SK-N-SH (cell line): ENCODE results near the gene FUT6. TPM values are rescaled to one million over a fixed set of nuclear protein-coding genes. Genes with fewer than 3 reads are reported as not detected.

Experiments
- CTCF ChIA-PET: fragments of 300-600, 350-600 bp; formaldehyde crosslinking; extraction: SDS; loops from one replicate; lab custom pipeline; 2021; lab: Yijun Ruan, JAX
- POLR2A ChIA-PET: fragments of 350-600 bp; sonication (Branson Sonifier 250); formaldehyde crosslinking; extraction: SDS; loops from one replicate; lab custom pipeline; 2020; ENCODE audit warnings: antibody characterized with exemption, inconsistent platforms; lab: Yijun Ruan, JAX
- DNase-seq: peaks from one replicate; pipeline ENCODE4 v3.0.0; 2012
- H2AFZ ChIP-seq: fragments of 200-600 bp; sonication (generic); 2 replicates; pipeline ENCODE4 v1.8.1; 2016; ENCODE audit warnings: antibody characterized with exemption, mild to moderate bottlenecking, low read depth
- H3F3A ChIP-seq: fragments of 200-600 bp; sonication (generic); replicated peaks from 2 replicates; pipeline ENCODE3; 2016; ENCODE audit warnings: antibody characterized with exemption, mild to moderate bottlenecking; ENCODE audit not compliant: insufficient read depth
- H3K27ac ChIP-seq, 2 experiments: fragments of 200-500 bp in 1 of 2; fragments of 200-600 bp in 1 of 2; sonication (Bioruptor generic) in 1 of 2; sonication (generic), shearing (Covaris generic) in 1 of 2; 2 replicates each; pipeline versions ENCODE4 v1.5.1 to v1.6.1; 2014 to 2016; ENCODE audit warnings: low read depth in 2 of 2, inconsistent platforms in 1 of 2, low read length in 1 of 2, mild to moderate bottlenecking in 1 of 2, mixed read lengths in 1 of 2
- H3K27me3 ChIP-seq: fragments of 200-600 bp; sonication (generic), shearing (Covaris generic); 2 replicates; pipeline ENCODE4 v1.6.1; 2016; ENCODE audit warnings: mixed run types; ENCODE audit not compliant: insufficient read depth
- H3K36me3 ChIP-seq, 2 experiments: fragments of 200-500 bp in 1 of 2; fragments of 200-600 bp in 1 of 2; sonication (Bioruptor generic) in 1 of 2; sonication (generic) in 1 of 2; replicated peaks in 1 of 2; 2 replicates each; pipeline versions ENCODE3 to v1.5.1; 2014 to 2016; ENCODE audit warnings: low read length in 1 of 2, mild to moderate bottlenecking in 1 of 2; ENCODE audit not compliant: insufficient read depth in 2 of 2, control insufficient read depth in 1 of 2
- H3K4me1 ChIP-seq, 2 experiments: fragments of 200-500 bp in 1 of 2; fragments of 200-600 bp in 1 of 2; sonication (Bioruptor generic) in 1 of 2; sonication (generic), shearing (Covaris generic) in 1 of 2; 2 replicates each; pipeline versions ENCODE4 v1.5.1 to v1.6.1; 2014 to 2016; ENCODE audit warnings: low read depth in 1 of 2, low read length in 1 of 2, mixed run types in 1 of 2; ENCODE audit not compliant: insufficient read depth in 2 of 2, control insufficient read depth in 1 of 2
- H3K4me2 ChIP-seq: fragments of 200-600 bp; sonication (generic), shearing (Covaris generic); 2 replicates; pipeline ENCODE4 v1.6.1; 2017; ENCODE audit warnings: mixed run types
- H3K4me3 ChIP-seq, 2 experiments: fragments of 200-500 bp in 1 of 2; fragments of 200-600 bp in 1 of 2; sonication (Bioruptor generic) in 1 of 2; sonication (generic), shearing (Covaris generic) in 1 of 2; 2 replicates each; pipeline versions ENCODE4 v1.5.1 to v1.8.1; 2014 to 2016; ENCODE audit warnings: low read depth in 2 of 2, inconsistent platforms in 1 of 2, low read length in 1 of 2, mild to moderate bottlenecking in 1 of 2, mixed read lengths in 1 of 2, moderate library complexity in 1 of 2
- H3K79me2 ChIP-seq: fragments of 200-600 bp; sonication (generic); 2 replicates; pipeline ENCODE4 v1.8.1; 2017; ENCODE audit warnings: mild to moderate bottlenecking; ENCODE audit not compliant: insufficient read depth
- H3K9ac ChIP-seq: fragments of 200-600 bp; sonication (generic); 2 replicates; pipeline ENCODE4 v1.6.1; 2017; ENCODE audit warnings: mixed run types
- H3K9me2 ChIP-seq: fragments of 200-600 bp; sonication (generic); 2 replicates; pipeline ENCODE4 v1.6.1; 2017; ENCODE audit warnings: mixed run types
- H3K9me3 ChIP-seq: fragments of 200-600 bp; sonication (generic); 2 replicates; pipeline ENCODE4 v1.6.1; 2017; ENCODE audit warnings: mixed run types, mild to moderate bottlenecking, moderate library complexity
- H4K20me1 ChIP-seq: fragments of 200-600 bp; sonication (generic); 2 replicates; pipeline ENCODE4 v1.6.1; 2017; ENCODE audit warnings: mild to moderate bottlenecking, mixed run types; ENCODE audit not compliant: insufficient read depth
- CTCF ChIP-seq: fragments of 200-600 bp; sonication (generic); IDR thresholded peaks from 2 replicates; pipeline ENCODE4 v1.6.1; 2017; ENCODE audit warnings: antibody characterized with exemption, mild to moderate bottlenecking, moderate library complexity
- ELF1 ChIP-seq: IDR thresholded peaks from 2 replicates; pipeline ENCODE4 v1.4.0; 2012
- EZH2phosphoT487 ChIP-seq: fragments of 200-600 bp; sonication (generic); IDR thresholded peaks from 2 replicates; pipeline ENCODE4 v1.6.1; 2017; ENCODE audit warnings: low read depth, mixed run types, mild to moderate bottlenecking, antibody characterized with exemption, moderate library complexity, borderline replicate concordance
- FOSL2 ChIP-seq: IDR thresholded peaks from 2 replicates; pipeline ENCODE4 v1.4.0; 2012; ENCODE audit warnings: low read depth, mild to moderate bottlenecking, moderate library complexity, borderline replicate concordance
- FOXJ3 ChIP-seq: sonication (generic); formaldehyde crosslinking; IDR thresholded peaks from 2 replicates; pipeline ENCODE4 v1.5.1; 2020; ENCODE audit warnings: mild to moderate bottlenecking, missing genetic modification reagents
- GABPA ChIP-seq: IDR thresholded peaks from 2 replicates; pipeline ENCODE4 v1.4.0; 2012; ENCODE audit warnings: low read depth, mild to moderate bottlenecking
- GATA2 ChIP-seq: sonication (generic); formaldehyde crosslinking; IDR thresholded peaks from 2 replicates; pipeline ENCODE4 v1.5.0; 2020; ENCODE audit warnings: mild to moderate bottlenecking, missing genetic modification reagents
- MAX ChIP-seq: IDR thresholded peaks from 2 replicates; pipeline ENCODE4 v1.4.0; 2012; ENCODE audit warnings: low read depth
- MEF2A ChIP-seq: IDR thresholded peaks from 2 replicates; pipeline ENCODE4 v1.4.0; 2012; ENCODE audit warnings: low read depth, borderline replicate concordance
- MXI1 ChIP-seq: IDR thresholded peaks from 2 replicates; pipeline ENCODE4 v1.6.1; 2012; ENCODE audit warnings: mild to moderate bottlenecking, low read depth, low read length, improper control_type of control experiment
- NFIC ChIP-seq: IDR thresholded peaks from 2 replicates; pipeline ENCODE4 v1.4.0; 2012; ENCODE audit warnings: borderline replicate concordance
- NRF1 ChIP-seq: IDR thresholded peaks from 2 replicates; pipeline ENCODE4 v1.6.1; 2012; ENCODE audit warnings: low read depth, mild to moderate bottlenecking, low read length
- PBX3 ChIP-seq: IDR thresholded peaks from 2 replicates; pipeline ENCODE4; 2012
- RFX5 ChIP-seq: IDR thresholded peaks from 2 replicates; pipeline ENCODE4 v1.6.1; 2012; ENCODE audit warnings: mild to moderate bottlenecking, improper control_type of control experiment, low read length
- TAF1 ChIP-seq: IDR thresholded peaks from 2 replicates; pipeline ENCODE4 v1.6.1; 2012; ENCODE audit warnings: low read depth, mild to moderate bottlenecking, low read length, moderate library complexity, borderline replicate concordance
- TEAD4 ChIP-seq: IDR thresholded peaks from 2 replicates; pipeline ENCODE4 v1.4.0; 2012; ENCODE audit warnings: mild to moderate bottlenecking, borderline replicate concordance; ENCODE audit not compliant: insufficient read depth
- USF1 ChIP-seq: IDR thresholded peaks from 2 replicates; pipeline ENCODE4 v1.4.0; 2012; ENCODE audit warnings: low read depth, borderline replicate concordance
- USF2 ChIP-seq: fragments of 150-350 bp; IDR thresholded peaks from 2 replicates; pipeline ENCODE4 v1.6.1; 2017; ENCODE audit warnings: antibody characterized with exemption, low read length, low read depth, borderline replicate concordance
- YY1 ChIP-seq: IDR thresholded peaks from 2 replicates; pipeline ENCODE4 v1.4.0; 2012; ENCODE audit warnings: low read depth, mild to moderate bottlenecking
- ZBTB33 ChIP-seq: IDR thresholded peaks from 2 replicates; pipeline ENCODE4 v1.4.0; 2012; ENCODE audit warnings: low read depth, borderline replicate concordance
- WGBS: methylation state at CpG from one replicate; pipeline ENCODE4 v1.1.6; 2017; ENCODE audit warnings: low lambda C conversion rate; 5-methylcytosine and 5-hydroxymethylcytosine counted together
- polyA plus RNA-seq, 3 experiments: library from polyadenylated mRNA; depleted of rRNA; stranded (reverse); fragments of >200 nt; gene quantifications; 2 replicates each; pipeline ENCODE4 v1.2.3, GENCODE V29; 2012

The FUT6 gene
- polyA plus RNA-seq, 1 of the 3 experiments (the other 2 are of a cell fraction) = not detected

- Histone ChIP-seq H3K79me2 (no peaks in the 10 kb centered on the region), H3K9me2 (no peaks in the 10 kb centered on the region), H4K20me1 (no peaks in the 10 kb centered on the region), H3K36me3 (no peaks in the 10 kb centered on the region), H3F3A (no peaks in the 10 kb centered on the region), H3K9me3 (no peaks in the 10 kb centered on the region), H3K27ac (no peak overlapping the region), H2AFZ (no peak overlapping the region), H3K27me3 (no peaks in the 10 kb centered on the region; the same call in 1 of the 2 replicates), H3K9ac (no peak overlapping the region), H3K4me1 (peaks cover 0 to 6% of the 10 kb centered on the region in 2 experiments; a peak in 1 of 4 replicates), H3K4me3 (no peak overlapping the region), H3K4me2 (no peak overlapping the region)
- 88% methylated on average over 7 of the region's 12 CpGs for WGBS
- peak; percentile 10 for DNase-seq
- no peak for TF ChIP-seq MAX
- TF ChIP-seq PBX3 = no peak
- no peak for TF ChIP-seq MXI1
- TF ChIP-seq USF1 = no peak
- TF ChIP-seq TAF1 = no peak
- no peak for TF ChIP-seq NFIC
- TF ChIP-seq FOXJ3 (CRISPR knock-in tag) = no peak
- TF ChIP-seq RFX5 = no peak
- TF ChIP-seq EZH2phosphoT487 = no peak
- TF ChIP-seq GABPA = no peak
- no peak for TF ChIP-seq MEF2A
- POLR2A ChIA-PET = no interaction called here
- CTCF ChIA-PET = no interaction called here
These were observed 34.2 kb upstream of the FUT6 start for GRCh38 chr19:5873617-5874199.

GRCh38 chr19:5870986-5871394 lies 31.5 kb upstream of the FUT6 start:
- Histone ChIP-seq H3K27ac (no peak overlapping the region), H3K79me2 (no peaks in the 10 kb centered on the region), H3K9me2 (no peaks in the 10 kb centered on the region), H3K9ac (no peak overlapping the region), H3K4me2 (no peak overlapping the region), H3F3A (no peaks in the 10 kb centered on the region), H3K4me1 (no peaks in the 10 kb centered on the region), H2AFZ (no peak overlapping the region), H3K27me3 (no peaks in the 10 kb centered on the region), H3K4me3 (no peak overlapping the region), H3K36me3 (no peaks in the 10 kb centered on the region), H4K20me1 (no peaks in the 10 kb centered on the region), H3K9me3 (no peaks in the 10 kb centered on the region)
- POLR2A ChIA-PET = no interaction called here
- DNase-seq = peak; percentile 8
- CTCF ChIA-PET = interaction anchor here (2.2 kb wide), 1 partner anchor 67 kb away, joined by 8 read pairs; no protein-coding TSS in a partner anchor
- 66% methylated on average over 12 of the region's 12 CpGs for WGBS
- TF ChIP-seq USF2 (no peak), NRF1 (no peak), FOSL2 (no peak), NFIC (no peak), EZH2phosphoT487 (no peak), FOXJ3 (CRISPR knock-in tag) (no peak), CTCF (no peak), TEAD4 (no peak), ZBTB33 (no peak), YY1 (no peak), GABPA (no peak), TAF1 (no peak), ELF1 (no peak), USF1 (no peak), GATA2 (CRISPR knock-in tag) (no peak)
